ENCODE data around the gene FXYD5. TPM values are rescaled to one million over a fixed set of nuclear protein-coding genes. Genes with fewer than 3 reads are reported as not detected.
"Not testable (repeated sequence)": the region's sequence is repeated elsewhere in the genome, so short reads cannot be mapped to it uniquely, and the experiment has no call there.

The FXYD5 gene
- total RNA-seq, 2 experiments from 2014 or later, result 82.1 to 147 TPM

DNA sequence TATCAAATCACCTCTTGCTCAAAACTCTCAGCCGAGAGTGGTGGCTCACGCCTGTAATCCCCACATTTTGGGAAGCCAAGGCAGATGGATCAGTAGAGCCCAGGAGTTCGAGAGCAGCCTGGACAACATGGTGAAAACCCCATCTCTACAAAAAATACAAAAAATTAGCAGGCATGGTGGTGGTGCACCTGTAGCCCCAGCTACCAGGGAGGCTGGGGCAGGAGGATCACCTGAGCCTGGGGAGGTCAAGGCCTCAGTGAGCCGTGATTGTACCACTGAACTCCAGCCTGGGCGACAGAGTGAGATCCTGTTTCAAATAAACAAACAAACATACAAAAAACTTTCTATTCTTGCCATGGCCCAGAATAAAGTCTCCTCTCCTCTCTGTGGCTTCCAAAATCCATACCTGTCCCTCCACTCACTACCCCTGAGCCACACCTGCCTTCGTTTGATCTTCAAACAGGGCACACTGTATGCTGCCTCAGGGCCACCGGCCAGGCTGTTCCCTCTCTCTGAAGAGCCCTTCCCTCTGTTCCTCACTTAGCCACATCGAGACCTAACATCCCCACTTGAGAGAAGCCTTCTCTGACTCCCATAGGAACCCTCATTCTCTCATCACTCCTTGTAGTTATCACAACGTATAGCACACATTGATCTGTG lies 26.0 kb upstream of the FXYD5 start:
- no peak for DNase-seq (ENCODE audit: low spot score)
- H3K27ac ChIP-seq (ENCODE audit: low read depth, low read length, poor library complexity, severe bottlenecking), result no peak overlapping the region
- H3K9me3 ChIP-seq (ENCODE audit: low read length), result no peaks in the 10 kb centered on the region
- ChIA-PET CTCF (ENCODE audit: unreplicated experiment) (no interaction called here), POLR2A (no interaction called here)
- no peak overlapping the region for H3K4me2 ChIP-seq (ENCODE audit: low read length)
- no peak for TF ChIP-seq EZH2phosphoT487 (IDR thresholded peaks at IDR 0.05; ENCODE audit: borderline replicate concordance, low read depth, low read length)
- H3K79me2 ChIP-seq (ENCODE audit: insufficient read depth, low read depth, low read length), result no peaks in the 10 kb centered on the region
- no peak overlapping the region for H3K4me3 ChIP-seq (ENCODE audit: low read depth, low read length, poor library complexity, severe bottlenecking)
- BruUV-seq (replicated peaks), result no TSS peak
- intact Hi-C loops (cut with micrococcal nuclease; ENCODE audit: unreplicated experiment), result no loop called here
- H4K20me1 ChIP-seq (ENCODE audit: insufficient read depth, low read length), result no peaks in the 10 kb centered on the region
- no peak overlapping the region for H2AFZ ChIP-seq (ENCODE audit: low read length)
- H3K4me1 ChIP-seq (ENCODE audit: insufficient read depth, low read length, poor library complexity, severe bottlenecking), result peaks cover 13% of the 10 kb centered on the region
- H3K36me3 ChIP-seq (ENCODE audit: insufficient read depth, low read length), result no peaks in the 10 kb centered on the region
- no peaks in the 10 kb centered on the region for H3K9me2 ChIP-seq (ENCODE audit: insufficient read depth, low read length)

DNA sequence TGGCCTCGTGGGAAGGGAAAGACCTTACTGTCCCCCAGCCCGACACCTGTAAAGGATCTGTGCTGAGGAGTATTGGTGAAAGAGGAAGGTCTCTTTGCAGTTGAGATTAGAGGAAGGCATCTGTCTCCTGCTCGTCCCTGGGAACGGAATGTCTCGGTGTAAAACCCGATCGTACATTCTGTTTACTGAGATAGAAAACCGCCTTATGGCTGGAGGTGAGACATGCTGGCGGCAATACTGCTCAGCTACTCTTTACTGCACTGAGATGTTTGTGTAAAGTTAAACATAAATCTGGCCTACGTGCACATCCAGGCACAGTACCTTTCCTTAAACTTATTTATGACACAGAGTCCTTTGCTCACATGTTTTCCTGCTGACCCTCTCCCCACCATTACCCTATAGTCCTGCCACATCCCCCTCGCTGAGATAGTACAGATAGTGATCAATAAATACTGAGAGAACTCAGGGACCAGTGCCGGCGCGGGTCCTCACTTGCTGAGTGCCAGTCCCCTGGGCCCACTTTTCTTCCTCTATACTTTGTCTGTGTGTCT lies 24.7 kb upstream of the FXYD5 start:
- H3K4me1 ChIP-seq (ENCODE audit: insufficient read depth, low read length, poor library complexity, severe bottlenecking); POLR2A ChIA-PET; CTCF ChIA-PET (ENCODE audit: unreplicated experiment); H3K9me2 ChIP-seq (ENCODE audit: insufficient read depth, low read length); H3K27ac ChIP-seq (ENCODE audit: low read depth, low read length, poor library complexity, severe bottlenecking); H3K79me2 ChIP-seq (ENCODE audit: insufficient read depth, low read depth, low read length); H2AFZ ChIP-seq (ENCODE audit: low read length); intact Hi-C loops (cut with micrococcal nuclease; ENCODE audit: unreplicated experiment); H3K4me2 ChIP-seq (ENCODE audit: low read length); H4K20me1 ChIP-seq (ENCODE audit: insufficient read depth, low read length); H3K36me3 ChIP-seq (ENCODE audit: insufficient read depth, low read length); DNase-seq (ENCODE audit: low spot score); BruUV-seq (replicated peaks); H3K4me3 ChIP-seq (ENCODE audit: low read depth, low read length, poor library complexity, severe bottlenecking); H3K9me3 ChIP-seq (ENCODE audit: low read length): not testable (repeated sequence)

DNA sequence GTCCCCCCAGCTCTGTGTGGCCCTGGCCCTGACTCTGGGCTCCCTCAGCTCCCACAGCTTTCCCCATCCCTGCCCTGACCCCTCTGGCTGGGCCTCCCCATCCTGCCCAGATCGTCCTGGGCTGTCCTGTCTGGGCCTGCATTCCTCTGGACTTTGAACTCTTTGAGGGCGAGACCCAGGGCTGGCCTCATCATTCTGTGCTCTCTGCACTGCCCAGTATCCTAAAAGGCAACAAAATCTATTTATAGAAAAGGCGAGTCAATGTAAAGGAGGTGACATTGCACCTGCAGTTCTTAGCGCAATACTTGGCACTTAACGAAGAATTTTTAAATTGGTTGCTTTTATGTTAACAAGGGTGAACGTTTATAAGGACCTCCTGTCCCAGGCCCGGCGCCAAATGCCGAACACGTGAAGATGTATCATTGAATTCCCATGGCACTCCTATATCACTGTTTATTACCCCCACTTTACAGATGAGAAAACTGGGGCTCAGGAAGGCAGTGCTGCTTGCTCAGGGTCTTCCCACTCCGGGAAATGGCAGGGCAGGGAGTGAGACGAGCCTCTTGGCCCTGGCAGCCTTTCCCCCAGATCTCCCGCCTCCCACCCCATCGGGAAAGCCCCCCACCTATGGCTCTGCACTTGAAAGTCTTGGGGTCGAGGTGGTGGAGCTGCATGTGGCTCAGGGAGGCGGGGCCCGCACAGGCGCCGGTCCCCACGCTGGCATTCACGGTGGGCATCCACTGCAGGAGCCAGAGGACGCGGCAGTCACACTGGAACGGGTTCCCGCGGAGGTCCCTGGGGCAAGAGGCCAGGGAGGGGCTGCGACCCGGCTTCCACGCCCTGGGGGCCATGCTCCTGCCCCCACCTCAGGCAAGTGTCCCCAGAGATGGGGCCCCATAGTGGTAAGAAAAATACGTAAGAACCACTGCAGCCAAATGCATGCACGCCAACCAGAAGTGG lies 23.5 kb upstream of the FXYD5 start:
- Histone ChIP-seq H2AFZ (ENCODE audit: low read length) (no peak overlapping the region), H3K4me3 (ENCODE audit: low read depth, low read length, poor library complexity, severe bottlenecking) (no peak overlapping the region), H3K79me2 (ENCODE audit: insufficient read depth, low read depth, low read length) (no peaks in the 10 kb centered on the region), H3K27ac (ENCODE audit: low read depth, low read length, poor library complexity, severe bottlenecking) (no peak overlapping the region), H4K20me1 (ENCODE audit: insufficient read depth, low read length) (no peaks in the 10 kb centered on the region), H3K4me1 (ENCODE audit: insufficient read depth, low read length, poor library complexity, severe bottlenecking) (peaks cover 6% of the 10 kb centered on the region), H3K4me2 (ENCODE audit: low read length) (no peak overlapping the region), H3K9me2 (ENCODE audit: insufficient read depth, low read length) (no peaks in the 10 kb centered on the region), H3K9me3 (ENCODE audit: low read length) (no peaks in the 10 kb centered on the region), H3K36me3 (ENCODE audit: insufficient read depth, low read length) (no peaks in the 10 kb centered on the region)
- intact Hi-C loops (cut with micrococcal nuclease; ENCODE audit: unreplicated experiment), result no loop called here
- no peak for TF ChIP-seq EZH2phosphoT487 (IDR thresholded peaks at IDR 0.05; ENCODE audit: borderline replicate concordance, low read depth, low read length)
- TF ChIP-seq, protein P1, sequence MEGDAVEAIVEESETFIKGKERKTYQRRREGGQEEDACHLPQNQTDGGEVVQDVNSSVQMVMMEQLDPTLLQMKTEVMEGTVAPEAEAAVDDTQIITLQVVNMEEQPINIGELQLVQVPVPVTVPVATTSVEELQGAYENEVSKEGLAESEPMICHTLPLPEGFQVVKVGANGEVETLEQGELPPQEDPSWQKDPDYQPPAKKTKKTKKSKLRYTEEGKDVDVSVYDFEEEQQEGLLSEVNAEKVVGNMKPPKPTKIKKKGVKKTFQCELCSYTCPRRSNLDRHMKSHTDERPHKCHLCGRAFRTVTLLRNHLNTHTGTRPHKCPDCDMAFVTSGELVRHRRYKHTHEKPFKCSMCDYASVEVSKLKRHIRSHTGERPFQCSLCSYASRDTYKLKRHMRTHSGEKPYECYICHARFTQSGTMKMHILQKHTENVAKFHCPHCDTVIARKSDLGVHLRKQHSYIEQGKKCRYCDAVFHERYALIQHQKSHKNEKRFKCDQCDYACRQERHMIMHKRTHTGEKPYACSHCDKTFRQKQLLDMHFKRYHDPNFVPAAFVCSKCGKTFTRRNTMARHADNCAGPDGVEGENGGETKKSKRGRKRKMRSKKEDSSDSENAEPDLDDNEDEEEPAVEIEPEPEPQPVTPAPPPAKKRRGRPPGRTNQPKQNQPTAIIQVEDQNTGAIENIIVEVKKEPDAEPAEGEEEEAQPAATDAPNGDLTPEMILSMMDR (conservative IDR thresholded peaks at IDR 0.05; ENCODE audit: low read length), result no peak
- no peak for DNase-seq (ENCODE audit: low spot score)
- POLR2A ChIA-PET, result no interaction called here
- BruUV-seq (replicated peaks), result no TSS peak
- CTCF ChIA-PET (ENCODE audit: unreplicated experiment), result no interaction called here
